GM11168 (cell line): Measurements from ENCODE around the gene USP17L30.
"Not testable (repeated sequence)": the region's sequence is repeated elsewhere in the genome, so short reads cannot be mapped to it uniquely, and the experiment has no call there.

ENCODE experiments used
- in situ Hi-C: fragments of 300-500 bp; cut with MboI; formaldehyde crosslinking; loops from one replicate; pipeline ENCODE4 v1.12.0; 2022; ENCODE audit warnings: low sequenced_read_pairs; ENCODE audit not compliant: unreplicated experiment

Gene USP17L30

GRCh38 chr4:9362829-9363228, at the start of gene USP17L30:
Gene USP17L30 (plus strand): TSS chr4:9363129. CDS start chr4:9363129, 0 bp downstream.
- in situ Hi-C loops: loop anchor here (25.0 kb wide), 1 partner anchor 226 kb away; no protein-coding TSS in a partner anchor

DNA sequence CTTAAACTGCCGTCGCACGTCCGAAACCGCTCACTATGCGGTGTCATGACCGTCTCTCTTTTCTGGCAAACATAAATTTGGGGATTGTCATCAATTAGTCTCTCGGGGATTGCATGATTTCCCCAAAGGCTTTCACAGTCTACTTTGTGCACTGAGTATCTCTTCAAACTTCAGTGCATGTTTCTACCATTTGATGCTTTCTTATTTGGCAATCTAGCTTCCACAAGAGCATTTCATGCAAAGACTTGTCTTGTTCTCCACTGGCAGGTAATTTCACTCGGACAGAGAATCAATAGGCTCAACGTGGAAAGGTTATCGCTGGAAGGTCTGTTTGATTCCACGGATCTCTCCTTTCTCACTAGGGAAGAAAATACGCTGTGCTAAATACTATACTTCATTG, 38.7 kb upstream of the USP17L30 start:
- in situ Hi-C loops: not testable (repeated sequence)

DNA sequence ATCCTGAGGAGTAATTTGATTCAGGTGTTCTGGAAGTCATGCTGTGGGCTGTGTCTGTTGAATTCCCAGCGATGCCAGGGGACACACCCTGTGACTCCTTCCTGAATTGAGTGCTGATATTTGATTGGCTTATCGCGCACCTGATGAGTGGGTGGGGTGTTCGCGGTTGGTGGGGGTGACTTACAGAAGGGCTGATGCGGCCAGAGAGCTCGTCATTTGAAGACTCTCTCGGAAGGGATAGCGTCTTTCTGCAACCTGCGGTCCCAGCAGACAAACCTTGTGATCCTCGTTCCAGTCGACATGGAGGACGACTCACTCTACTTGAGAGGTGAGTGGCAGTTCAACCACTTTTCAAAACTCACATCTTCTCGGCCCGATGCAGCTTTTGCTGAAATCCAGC, 38.1 kb upstream of the USP17L30 start, which contains the start of gene USP17L24:
TSS of gene USP17L24 (plus strand) at position 301 of the 400 bp plus-strand sequence. CDS start at position 301, 0 bp downstream.
- in situ Hi-C loops: not testable (repeated sequence)

GRCh38 chr4:9329611-9330010, 33.3 kb upstream of the USP17L30 start, which contains the start of gene USP17L25:
Gene USP17L25 (plus strand): TSS chr4:9329911. CDS start chr4:9329911, 0 bp downstream.
- in situ Hi-C loops: not testable (repeated sequence)

- in situ Hi-C loops: not testable (repeated sequence)
Measured at GRCh38 chr4:9334358-9334757, 28.6 kb upstream of the USP17L30 start, which contains the start of gene USP17L26. Gene USP17L26 (plus strand): TSS chr4:9334658. CDS start chr4:9334658, 0 bp downstream.

GRCh38 chr4:9339103-9339502, 23.8 kb upstream of the USP17L30 start, which contains the start of gene USP17L5:
Gene USP17L5 (plus strand): TSS chr4:9339403. CDS start chr4:9339403, 0 bp downstream.
- in situ Hi-C loops: not testable (repeated sequence)

- in situ Hi-C loops: not testable (repeated sequence)
Measured at GRCh38 chr4:9343848-9344247, 19.1 kb upstream of the USP17L30 start, which contains the start of gene USP17L27. Gene USP17L27 (plus strand): TSS chr4:9344148. CDS start chr4:9344148, 0 bp downstream.

GRCh38 chr4:9348593-9348992, 14.3 kb upstream of the USP17L30 start, which contains the start of gene USP17L28:
Gene USP17L28 (plus strand): TSS chr4:9348893. CDS start chr4:9348893, 0 bp downstream.
- in situ Hi-C loops: not testable (repeated sequence)

DNA sequence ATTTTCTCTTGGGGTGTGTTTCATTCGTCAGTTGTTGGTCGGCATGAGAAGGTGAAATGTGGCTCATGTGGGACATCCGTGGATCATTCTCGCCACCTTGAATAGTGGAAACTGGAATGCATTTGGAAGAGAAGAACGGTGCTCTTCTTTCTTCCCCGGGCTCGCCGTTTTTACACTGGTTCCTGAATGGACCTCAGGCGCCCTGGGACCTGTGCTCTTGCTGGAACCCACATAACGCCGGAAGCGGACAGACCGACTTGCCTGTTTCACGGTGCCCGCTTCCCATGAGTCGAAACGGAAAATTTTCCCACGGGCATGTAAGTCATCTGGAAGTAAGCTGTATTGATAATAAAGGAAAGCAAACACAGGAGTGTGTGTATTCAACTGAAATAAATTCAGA, 12.1 kb upstream of the USP17L30 start:
- in situ Hi-C loops: loop anchor here (25.0 kb wide), 1 partner anchor 214 kb away; no protein-coding TSS in a partner anchor

- in situ Hi-C loops: loop anchor here (25.0 kb wide), 1 partner anchor 216 kb away; no protein-coding TSS in a partner anchor
Measured at GRCh38 chr4:9353338-9353737, 9.6 kb upstream of the USP17L30 start, which contains the start of gene USP17L29. Gene USP17L29 (plus strand): TSS chr4:9353638. CDS start chr4:9353638, 0 bp downstream.

- in situ Hi-C loops: loop anchor here (25.0 kb wide), 1 partner anchor 143 kb away; the partner anchor contains the start of genes USP17L15, USP17L17 and USP17L18
Measured at GRCh38 chr4:9379881-9380280, 17.0 kb downstream of the USP17L30 start.

DNA sequence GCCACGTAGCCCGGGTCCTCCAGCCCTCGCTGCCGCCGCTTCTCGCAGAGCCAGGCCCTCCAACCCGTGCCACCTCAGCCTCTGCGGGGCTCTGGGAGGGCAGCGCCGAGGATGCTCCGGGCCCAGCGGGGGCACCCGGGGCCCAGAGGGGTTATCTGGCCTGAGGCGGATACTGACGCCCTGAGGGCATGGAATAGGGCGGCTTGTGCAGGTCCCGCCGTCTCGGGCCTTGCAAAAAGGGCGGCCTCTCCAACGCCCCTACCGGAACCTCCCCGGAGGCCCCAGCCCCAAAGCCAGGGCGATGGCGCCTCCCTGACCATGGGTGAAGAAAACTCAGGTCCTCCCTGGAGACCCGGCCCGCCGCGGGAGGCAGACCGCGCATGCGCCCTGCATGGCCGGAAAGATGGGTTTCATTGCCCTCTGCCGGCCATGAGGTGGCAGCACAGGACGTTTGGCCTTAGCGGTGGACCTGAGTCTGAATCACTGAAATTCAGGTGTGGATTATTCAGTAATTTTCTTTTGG, 18.1 kb downstream of the USP17L30 start:
- in situ Hi-C loops: loop anchor here (25.0 kb wide), 1 partner anchor 144 kb away; the partner anchor contains the start of genes USP17L15, USP17L17 and USP17L18

GRCh38 chr4:9384126-9384525, 21.2 kb downstream of the USP17L30 start:
- in situ Hi-C loops: loop anchor here (25.0 kb wide), 1 partner anchor 147 kb away; the partner anchor contains the start of genes USP17L15, USP17L17 and USP17L18

GRCh38 chr4:9389001-9389400, 26.1 kb downstream of the USP17L30 start:
- in situ Hi-C loops: loop anchor here (25.0 kb wide), 1 partner anchor 152 kb away; the partner anchor contains the start of genes USP17L15, USP17L17 and USP17L18

DNA sequence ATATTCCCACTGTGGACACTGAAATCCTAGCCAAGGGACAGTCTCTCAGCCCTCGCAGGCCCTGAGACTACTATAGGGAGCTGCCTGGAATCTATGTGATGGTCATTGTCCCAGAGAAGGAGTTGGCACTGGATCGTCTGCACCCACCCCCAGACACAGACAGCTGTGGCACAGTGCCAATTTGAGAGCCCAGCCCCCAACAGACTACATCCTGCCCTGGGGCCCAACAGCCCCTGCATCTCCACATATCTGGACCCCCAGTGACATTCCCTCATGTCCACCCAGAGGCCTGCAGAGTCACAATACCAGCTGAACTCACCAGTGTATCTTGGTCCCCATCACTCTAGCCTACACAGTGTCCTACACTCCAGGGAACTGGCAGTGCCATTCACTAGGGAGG, 42.8 kb downstream of the USP17L30 start:
- in situ Hi-C loops: not testable (repeated sequence)

DNA sequence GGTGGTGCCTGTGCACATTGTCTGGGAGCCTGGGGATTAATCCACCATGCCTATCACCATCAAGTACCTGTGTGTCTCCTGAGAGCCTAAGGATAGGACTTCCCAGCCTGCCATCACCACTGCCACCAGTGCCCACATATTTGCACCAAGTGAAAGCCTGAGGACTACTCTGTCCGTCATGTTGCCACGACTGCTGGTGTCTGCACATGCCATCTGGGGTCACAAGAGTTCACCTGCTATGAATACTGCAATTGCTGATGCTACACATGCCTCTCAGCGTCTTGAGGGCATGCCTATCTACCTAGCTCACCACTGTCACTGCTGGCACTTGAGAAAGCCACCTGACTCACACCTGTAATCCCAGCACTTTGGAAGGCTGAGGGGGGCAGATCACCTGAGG, 43.6 kb downstream of the USP17L30 start:
- in situ Hi-C loops: not testable (repeated sequence)

DNA sequence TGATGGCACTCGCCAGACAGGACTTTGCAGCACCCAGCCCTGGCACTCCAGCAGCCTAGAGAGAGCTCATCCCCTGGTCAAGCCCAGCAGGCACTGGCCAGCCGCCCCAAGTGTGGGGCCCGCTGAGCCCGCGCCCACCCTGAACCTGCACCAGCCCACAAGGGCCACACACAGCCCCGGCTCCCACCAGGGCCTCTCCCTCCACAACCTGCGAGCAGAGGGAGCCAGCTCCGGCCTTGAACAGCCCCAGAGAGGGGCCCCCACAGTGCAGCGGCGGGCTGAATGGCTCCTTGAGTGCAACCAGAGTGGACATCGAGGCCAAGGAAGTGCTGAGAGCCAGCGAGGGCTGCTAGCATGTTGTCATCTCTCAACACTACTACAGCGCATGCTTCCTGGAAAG, 46.9 kb downstream of the USP17L30 start:
- in situ Hi-C loops: no loop called here
